Pancreas (tissue), 10 donors: Measurements from ENCODE around the gene PTTG2. TPM values are rescaled to one million over a fixed set of nuclear protein-coding genes. Genes with fewer than 3 reads are reported as not detected.

ENCODE experiments used
- ATAC-seq, 4 donors: fragments of 200-7000 bp; cut with Tn5 transposase; one replicate each; pipeline versions ENCODE4 v1.8.0 to v1.9.1; 2020; ENCODE audit warnings: mild to moderate bottlenecking in 4 of 4, moderate library complexity in 4 of 4
- DNase-seq, 6 donors: peaks; one replicate each; pipeline ENCODE4 v3.0.0-alpha.2; 2020
- FAIRE-seq: peaks from 2 replicates; lab custom pipeline; 2012; peaks lifted over from hg19 to GRCh38; lab: Jason Lieb, UNC
- H3K27ac ChIP-seq, 4 donors: fragments of 200-600 bp; sonication (generic); 1 replicate in 3 of 4; 2 replicates in 1 of 4; pipeline versions ENCODE4 v1.5.0 to v1.8.0; 2020
- H3K27me3 ChIP-seq, 4 donors: fragments of 200-600 bp; one replicate each; pipeline ENCODE4 v1.8.0; 2021
- H3K36me3 ChIP-seq, 3 donors: fragments of 200-600 bp; sonication (generic) in 1 of 3; one replicate each; pipeline versions ENCODE4 v1.5.0 to v1.8.0; 2020 to 2021
- H3K4me1 ChIP-seq, 3 donors: fragments of 200-600 bp; one replicate each; pipeline ENCODE4 v1.8.0; 2021
- H3K4me3 ChIP-seq, 4 donors: fragments of 200-600 bp; sonication (generic) in 2 of 4; one replicate each; pipeline versions ENCODE4 v1.5.0 to v1.8.0; 2020 to 2021
- H3K9me3 ChIP-seq, 4 donors: fragments of 200-600 bp; one replicate each; pipeline ENCODE4 v1.8.0; 2021
- WGBS, 2 donors: extraction: QIAGEN DNeasy Blood & Tissue Kit; methylation state at CpG; one replicate each; pipeline ENCODE4 v1.1.7; 2013; 5-methylcytosine and 5-hydroxymethylcytosine counted together
- intact Hi-C, 3 donors: fragments of 100-400 bp; cut with DNase I; formaldehyde crosslinking; loops; one replicate each; pipeline versions ENCODE4 v1.11.1 to v1.14.2; 2022
- polyA plus RNA-seq, 2 donors: library from polyadenylated mRNA; stranded (reverse); fragments of 200-250 nt; gene quantifications; one replicate each; pipeline ENCODE4 v1.2.3, GENCODE V29; 2013
- total RNA-seq, 6 donors: library from RNA; stranded (reverse); fragmentation: NEBNext Ultra II Directional in 4 of 6; extraction: Animal tissue kit (Norgen Biotek cat#: 25700) in 4 of 6; gene quantifications; one replicate each; pipeline versions ENCODE4 v1.2.1 to v1.2.4, GENCODE V29; 2021 to 2023
- TF ChIP-seq, protein P1 (sequence below), 4 donors: fragments of 200-600 bp; sonication (generic) in 3 of 4; IDR thresholded peaks; one replicate each; pipeline versions ENCODE4 v1.5.0 to v1.8.0; 2021; ENCODE audit warnings: antibody characterized with exemption in 4 of 4
- donor health status: healthy with polysubstance abuse.
- donor health status: DM: no; HTN: no; CAD: no; lungs with moderate emphysema.
- donor health status: DM: no; HTN: no; CAD: no.
- donor health status: control.
- donor health status: control.
- donor health status: Bipolar disorder and iron deficiency.
- donor health status: DM: yes; HTN: yes; CAD: no.
- donor health status: DM: no; HTN: no; CAD: no.
- donor health status: DM: no; HTN: no; CAD: no.
- donor health status: DM: yes; HTN: yes; CAD: no.

The PTTG2 gene
- total and polyA plus RNA-seq, 8 donors, result 0.30 to 0.94 (median 0.78) TPM; not detected in 1

DNA sequence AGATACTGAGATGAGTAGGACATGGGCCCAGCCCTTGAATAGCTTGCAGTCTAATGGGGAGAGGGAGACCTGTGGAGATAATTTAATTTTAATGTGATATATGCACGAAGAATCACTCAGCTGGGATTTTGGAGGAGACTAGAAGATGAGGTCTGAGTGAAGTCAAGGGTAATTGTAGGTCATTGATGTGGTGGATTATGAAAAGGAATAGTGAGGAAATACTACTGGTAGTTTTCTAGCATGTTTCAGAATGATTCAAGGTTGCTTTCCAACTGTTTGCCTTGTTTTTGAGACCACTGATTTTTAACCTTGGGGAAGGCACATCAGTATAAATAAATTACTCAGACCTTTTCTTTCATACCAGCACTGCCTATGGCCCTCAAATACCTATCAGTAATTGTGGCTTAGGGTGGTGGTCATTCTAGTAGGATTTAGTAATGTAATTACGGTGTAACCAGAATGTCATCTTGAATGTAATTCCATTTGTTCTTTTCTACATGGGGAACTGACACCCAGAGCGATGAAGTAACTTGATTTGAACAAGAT is 25.6 kb downstream of the PTTG2 start:
- H3K4me1 ChIP-seq, result peaks cover 0 to 24% (median 0%) of the 10 kb centered on the region in 3 donors
- TF ChIP-seq, protein P1, sequence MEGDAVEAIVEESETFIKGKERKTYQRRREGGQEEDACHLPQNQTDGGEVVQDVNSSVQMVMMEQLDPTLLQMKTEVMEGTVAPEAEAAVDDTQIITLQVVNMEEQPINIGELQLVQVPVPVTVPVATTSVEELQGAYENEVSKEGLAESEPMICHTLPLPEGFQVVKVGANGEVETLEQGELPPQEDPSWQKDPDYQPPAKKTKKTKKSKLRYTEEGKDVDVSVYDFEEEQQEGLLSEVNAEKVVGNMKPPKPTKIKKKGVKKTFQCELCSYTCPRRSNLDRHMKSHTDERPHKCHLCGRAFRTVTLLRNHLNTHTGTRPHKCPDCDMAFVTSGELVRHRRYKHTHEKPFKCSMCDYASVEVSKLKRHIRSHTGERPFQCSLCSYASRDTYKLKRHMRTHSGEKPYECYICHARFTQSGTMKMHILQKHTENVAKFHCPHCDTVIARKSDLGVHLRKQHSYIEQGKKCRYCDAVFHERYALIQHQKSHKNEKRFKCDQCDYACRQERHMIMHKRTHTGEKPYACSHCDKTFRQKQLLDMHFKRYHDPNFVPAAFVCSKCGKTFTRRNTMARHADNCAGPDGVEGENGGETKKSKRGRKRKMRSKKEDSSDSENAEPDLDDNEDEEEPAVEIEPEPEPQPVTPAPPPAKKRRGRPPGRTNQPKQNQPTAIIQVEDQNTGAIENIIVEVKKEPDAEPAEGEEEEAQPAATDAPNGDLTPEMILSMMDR (IDR thresholded peaks at IDR 0.05), result no peak
- H3K9me3 ChIP-seq, result no peaks in the 10 kb centered on the region
- FAIRE-seq, result no peak
- no peak overlapping the region for H3K27ac ChIP-seq
- intact Hi-C loops, result no loop called here
- H3K36me3 ChIP-seq, result no peaks in the 10 kb centered on the region
- ATAC-seq, result no peak
- WGBS, 2 donors, result 74 to 93% methylated on average over 3 of the region's 3 CpGs
- DNase-seq, result no peak
- no peaks in the 10 kb centered on the region for H3K27me3 ChIP-seq
- no peak overlapping the region for H3K4me3 ChIP-seq

DNA sequence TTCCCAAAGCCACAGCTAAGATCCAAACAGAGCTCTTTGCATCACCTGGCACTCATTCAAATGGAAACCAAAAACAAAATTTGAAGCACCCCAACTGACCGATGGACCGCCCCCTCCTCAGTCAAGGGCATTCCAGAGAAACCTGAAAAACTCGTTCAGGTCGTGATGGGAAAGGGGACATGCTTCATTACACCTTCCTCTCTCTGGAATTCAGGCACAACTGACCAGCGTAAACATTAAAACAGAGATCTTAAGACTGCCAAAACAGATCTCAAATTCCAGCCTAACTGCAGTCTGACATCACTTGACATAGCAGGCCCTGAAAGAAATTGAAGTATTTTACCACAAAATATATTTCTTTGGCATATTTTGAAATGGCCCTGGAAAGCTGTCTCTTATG is 28.5 kb downstream of the PTTG2 start:
- peaks cover 0 to 15% (median 0%) of the 10 kb centered on the region in 3 donors for H3K4me1 ChIP-seq
- no peaks in the 10 kb centered on the region for H3K36me3 ChIP-seq
- no peak overlapping the region for H3K4me3 ChIP-seq
- H3K9me3 ChIP-seq, result no peaks in the 10 kb centered on the region
- no peak for FAIRE-seq
- no peaks in the 10 kb centered on the region for H3K27me3 ChIP-seq
- ATAC-seq, result peak in 3 of 4 donors; percentile 36 to 39 (median 38)
- intact Hi-C loops, result no loop called here
- DNase-seq, result no peak
- H3K27ac ChIP-seq, result peak overlapping the region in 1 of 4 donors; percentile 12
- 32 to 34% methylated on average over 5 of the region's 5 CpGs for WGBS, 2 donors
- TF ChIP-seq, protein P1 (IDR thresholded peaks at IDR 0.05), result no peak

DNA sequence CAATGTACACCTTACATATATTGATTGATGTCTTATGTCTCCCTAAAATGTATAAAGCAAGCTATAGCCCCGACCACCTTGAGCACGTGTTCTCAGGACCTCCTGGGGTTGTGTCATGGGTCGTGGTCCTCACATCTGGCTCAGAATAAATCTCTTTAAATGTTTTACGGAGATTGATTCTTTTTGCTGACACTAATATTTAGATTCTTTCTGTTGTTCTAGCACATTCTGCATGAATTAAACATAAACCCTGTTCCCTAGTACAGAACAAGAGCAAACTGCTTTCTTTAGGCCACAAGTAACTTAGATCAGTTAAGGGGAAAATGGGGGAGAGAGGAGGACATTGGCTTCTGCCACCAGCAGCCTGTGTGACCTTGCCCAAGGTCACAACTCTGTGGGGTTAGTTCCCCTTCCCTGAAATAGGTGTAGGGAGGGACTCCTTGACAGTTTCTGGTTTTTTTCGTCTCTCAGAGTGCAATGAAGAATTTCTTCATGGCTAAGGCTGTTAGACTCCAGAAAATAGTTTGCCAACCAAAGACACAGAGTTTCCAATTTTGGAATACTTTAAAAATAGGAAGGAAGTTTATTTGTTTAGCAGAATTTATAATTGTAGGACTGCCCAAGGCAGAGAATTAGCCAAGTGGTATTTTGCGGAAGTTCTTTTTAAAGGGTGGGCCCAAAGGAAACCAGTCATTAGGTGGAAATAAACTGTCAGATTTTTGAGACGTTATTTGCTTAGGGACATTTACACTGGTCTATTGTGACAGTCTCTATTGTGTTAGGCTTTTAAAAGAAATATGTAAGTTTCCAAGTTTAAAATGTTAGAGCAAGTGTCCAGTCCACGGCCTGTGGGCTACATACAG is 29.4 kb downstream of the PTTG2 start:
- Histone ChIP-seq H3K36me3 (no peaks in the 10 kb centered on the region), H3K27ac (peak overlapping the region in 1 of 4 donors; percentile 23), H3K4me3 (no peak overlapping the region), H3K4me1 (peaks cover 0 to 23% (median 0%) of the 10 kb centered on the region in 3 donors), H3K9me3 (no peaks in the 10 kb centered on the region), H3K27me3 (no peaks in the 10 kb centered on the region)
- DNase-seq, result no peak
- peak in 1 of 4 donors; percentile 31 for ATAC-seq
- intact Hi-C loops, result no loop called here
- TF ChIP-seq, protein P1 (IDR thresholded peaks at IDR 0.05), result no peak
- WGBS, 2 donors, result 81 to 85% methylated on average over 8 of the region's 8 CpGs
- no peak for FAIRE-seq

DNA sequence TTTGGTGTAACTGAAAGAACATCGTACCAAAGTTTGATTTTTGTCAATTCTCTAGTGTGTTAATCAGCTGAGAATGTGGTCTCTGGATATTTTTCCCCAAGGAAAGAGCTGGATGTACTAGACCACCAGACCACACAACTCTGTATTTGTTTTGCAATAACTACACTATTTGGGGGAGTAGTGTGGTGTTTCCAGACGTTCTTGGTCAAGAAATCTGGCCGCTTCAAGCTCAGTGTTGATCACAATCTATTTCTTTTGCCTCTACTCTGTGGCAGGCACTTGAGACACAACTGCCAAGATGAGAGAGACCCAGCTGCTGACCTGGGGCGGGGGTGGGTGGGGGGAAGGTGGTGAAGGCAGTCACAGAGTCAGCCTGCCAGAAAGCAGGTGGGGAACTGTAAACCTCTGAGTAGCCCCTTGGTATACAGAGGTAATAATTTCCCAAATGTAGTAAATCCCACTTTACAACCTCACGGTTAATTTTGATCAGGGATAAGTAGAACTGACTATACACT is 30.6 kb downstream of the PTTG2 start:
- FAIRE-seq (no peak), DNase-seq (no peak), ATAC-seq (no peak)
- intact Hi-C loops, result no loop called here
- TF ChIP-seq, protein P1 (IDR thresholded peaks at IDR 0.05), result no peak
- Histone ChIP-seq H3K36me3 (no peaks in the 10 kb centered on the region), H3K27me3 (no peaks in the 10 kb centered on the region), H3K9me3 (no peaks in the 10 kb centered on the region), H3K4me1 (peaks cover 0 to 34% (median 0%) of the 10 kb centered on the region in 3 donors), H3K27ac (peak overlapping the region in 1 of 4 donors; percentile 12), H3K4me3 (no peak overlapping the region)
- WGBS, 2 donors, result 88 to 94% methylated on average over 5 of the region's 5 CpGs
